Measurements from ENCODE around the gene EYA4. TPM values are rescaled to one million over a fixed set of nuclear protein-coding genes. Genes with fewer than 3 reads are reported as not detected.

The EYA4 gene
- total RNA-seq, 1 donor from 2014 or later = 5.3 TPM

GRCh38 chr6:133333852-133334251 lies 92.7 kb downstream of the EYA4 start:
- intact Hi-C loops (cut with DNase I) = no loop called here
- ATAC-seq = no peak
- no peak for DNase-seq (ENCODE audit: low spot score)

GRCh38 chr6:133337308-133337707 lies 96.2 kb downstream of the EYA4 start:
- no peak for ATAC-seq
- DNase-seq (ENCODE audit: low spot score) = no peak
- intact Hi-C loops (cut with DNase I) = no loop called here

GRCh38 chr6:133339543-133340384 lies 98.6 kb downstream of the EYA4 start:
- no peak for ATAC-seq

GRCh38 chr6:133340557-133340956 lies 99.4 kb downstream of the EYA4 start:
- ATAC-seq (peak; percentile 55), DNase-seq (ENCODE audit: low spot score) (no peak)
- intact Hi-C loops (cut with DNase I) = no loop called here

More at GRCh38 chr6:133339543-133340384, 98.6 kb downstream of the EYA4 start:
- DNase-seq (ENCODE audit: low spot score) = no peak
- intact Hi-C loops (cut with DNase I) = no loop called here

GRCh38 chr6:133341607-133342158 lies 100.5 kb downstream of the EYA4 start:
- intact Hi-C loops (cut with DNase I) = no loop called here
- DNase-seq (ENCODE audit: low spot score) = no peak
- ATAC-seq = no peak

- intact Hi-C loops (cut with DNase I) = no loop called here
- ATAC-seq (no peak), DNase-seq (ENCODE audit: low spot score) (no peak)
Observed at GRCh38 chr6:133343220-133343619, 102.1 kb downstream of the EYA4 start.

GRCh38 chr6:133348846-133349245 lies 107.7 kb downstream of the EYA4 start:
- no peak for DNase-seq (ENCODE audit: low spot score)
- ATAC-seq = no peak
- intact Hi-C loops (cut with DNase I) = no loop called here

GRCh38 chr6:133350928-133351327 lies 109.8 kb downstream of the EYA4 start:
- intact Hi-C loops (cut with DNase I) = no loop called here
- ATAC-seq (no peak), DNase-seq (ENCODE audit: low spot score) (no peak)

- ATAC-seq (no peak), DNase-seq (ENCODE audit: low spot score) (no peak)
- intact Hi-C loops (cut with DNase I) = no loop called here
Observed at GRCh38 chr6:133352046-133352445, 110.9 kb downstream of the EYA4 start.

- intact Hi-C loops (cut with DNase I) = no loop called here
- no peak for DNase-seq (ENCODE audit: low spot score)
- ATAC-seq = no peak
Observed at GRCh38 chr6:133353061-133353460, 111.9 kb downstream of the EYA4 start.

GRCh38 chr6:133355922-133356321 lies 114.8 kb downstream of the EYA4 start:
- ATAC-seq (no peak), DNase-seq (ENCODE audit: low spot score) (no peak)
- intact Hi-C loops (cut with DNase I) = no loop called here

GRCh38 chr6:133358574-133359150 lies 117.5 kb downstream of the EYA4 start:
- DNase-seq (ENCODE audit: low spot score) (no peak), ATAC-seq (no peak)
- intact Hi-C loops (cut with DNase I) = no loop called here

GRCh38 chr6:133359256-133359655 lies 118.1 kb downstream of the EYA4 start:
- no peak for DNase-seq (ENCODE audit: low spot score)
- intact Hi-C loops (cut with DNase I) = no loop called here
- ATAC-seq = no peak

- ATAC-seq (no peak), DNase-seq (ENCODE audit: low spot score) (no peak)
- intact Hi-C loops (cut with DNase I) = no loop called here
Observed at GRCh38 chr6:133359760-133360159, 118.6 kb downstream of the EYA4 start.

- DNase-seq (ENCODE audit: low spot score) (no peak), ATAC-seq (no peak)
- intact Hi-C loops (cut with DNase I) = no loop called here
Observed at GRCh38 chr6:133360194-133360593, 119.0 kb downstream of the EYA4 start.

- ATAC-seq = no peak
- intact Hi-C loops (cut with DNase I) = no loop called here
- DNase-seq (ENCODE audit: low spot score) = no peak
Observed at GRCh38 chr6:133362813-133363212, 121.7 kb downstream of the EYA4 start.

- DNase-seq (ENCODE audit: low spot score) (no peak), ATAC-seq (no peak)
- intact Hi-C loops (cut with DNase I) = no loop called here
Observed at GRCh38 chr6:133368664-133369063, 127.5 kb downstream of the EYA4 start.

GRCh38 chr6:133369773-133370272 lies 128.7 kb downstream of the EYA4 start:
- DNase-seq (ENCODE audit: low spot score) (no peak), ATAC-seq (no peak)
- intact Hi-C loops (cut with DNase I) = no loop called here

GRCh38 chr6:133376743-133377142 lies 135.6 kb downstream of the EYA4 start:
- ATAC-seq (no peak), DNase-seq (ENCODE audit: low spot score) (no peak)
- intact Hi-C loops (cut with DNase I) = no loop called here

GRCh38 chr6:133377219-133377618 lies 136.1 kb downstream of the EYA4 start:
- no peak for DNase-seq (ENCODE audit: low spot score)
- intact Hi-C loops (cut with DNase I) = no loop called here
- ATAC-seq = no peak

Data from sciatic nerve (tissue), 2 donors.